Endothelial cell of umbilical vein (primary cell): Measurements from ENCODE around the gene MYO15A. TPM values are rescaled to one million over a fixed set of nuclear protein-coding genes. Genes with fewer than 3 reads are reported as not detected.

Experiments used
- BruUV-seq: library from RNA; stranded (reverse); fragments of 400-500 nt; replicated peaks from 2 replicates; lab custom pipeline; 2021; lab: Mats Ljungman, UMichigan
- CTCF ChIA-PET: fragments of 300-600, 350-600 bp; sonication (Branson Sonifier 250); formaldehyde crosslinking; loops from one replicate; lab custom pipeline; 2021; ENCODE audit warnings: antibody characterized with exemption, inconsistent platforms; lab: Charles Lee
- POLR2A ChIA-PET: fragments of 300-600, 350-600 bp; sonication (Branson Sonifier 250); formaldehyde crosslinking; loops from one replicate; lab custom pipeline; 2021; ENCODE audit warnings: antibody characterized with exemption, inconsistent platforms; lab: Charles Lee
- DNase-seq: peaks from one replicate; pipeline ENCODE4 v3.0.0-alpha.2; 2011; ENCODE audit warnings: low read depth, low spot score
- FAIRE-seq: peaks from 2 replicates; lab custom pipeline; 2011; peaks lifted over from hg19 to GRCh38; lab: Jason Lieb, UNC
- H2AFZ ChIP-seq: 2 replicates; pipeline ENCODE4 v1.6.0; 2012; ENCODE audit warnings: low read depth, low read length, control low read depth, inconsistent platforms
- H3K27ac ChIP-seq: 2 replicates; pipeline ENCODE4 v1.5.1; 2011; ENCODE audit warnings: low read depth, mild to moderate bottlenecking, control low read depth, low read length, moderate library complexity; ENCODE audit not compliant: insufficient read depth
- H3K27me3 ChIP-seq, 2 experiments: 2 replicates each; pipeline versions ENCODE4 v1.6.0 to v1.6.1; 2011; ENCODE audit warnings: low read length in 2 of 2, mixed read lengths in 1 of 2; ENCODE audit not compliant: control insufficient read depth in 2 of 2, insufficient read depth in 2 of 2
- H3K36me3 ChIP-seq, 2 experiments: 2 replicates in 1 of 2; 3 replicates in 1 of 2; pipeline ENCODE4 v1.5.1; 2011; ENCODE audit warnings: low read length in 2 of 2, mild to moderate bottlenecking in 1 of 2, moderate library complexity in 1 of 2; ENCODE audit not compliant: control insufficient read depth in 2 of 2, insufficient read depth in 2 of 2; ENCODE audit errors: extremely low read depth in 1 of 2
- H3K4me1 ChIP-seq: 3 replicates; pipeline ENCODE4 v1.5.1; 2011; ENCODE audit warnings: mild to moderate bottlenecking, low read length; ENCODE audit not compliant: control insufficient read depth, insufficient read depth; ENCODE audit errors: extremely low read depth
- H3K4me2 ChIP-seq: 2 replicates; pipeline ENCODE4 v1.6.1; 2011; ENCODE audit warnings: low read length, control low read depth, mixed read lengths; ENCODE audit not compliant: insufficient read depth
- H3K4me3 ChIP-seq, 3 experiments: fragments of 200-600 bp in 1 of 3; sonication (generic), shearing (Covaris generic) in 1 of 3; replicated peaks in 1 of 3; 2 replicates each; pipeline ENCODE4 v1.5.1; 2011 to 2016; ENCODE audit warnings: control low read depth in 3 of 3, low read length in 3 of 3, mild to moderate bottlenecking in 2 of 3, inconsistent platforms in 1 of 3, low read depth in 1 of 3, moderate library complexity in 1 of 3; ENCODE audit not compliant: insufficient read depth in 1 of 3
- H3K79me2 ChIP-seq: 2 replicates; pipeline ENCODE4 v1.6.0; 2012; ENCODE audit warnings: low read length, inconsistent platforms; ENCODE audit not compliant: control insufficient read depth, insufficient read depth
- H3K9ac ChIP-seq: replicated peaks from 2 replicates; pipeline ENCODE3; 2011; ENCODE audit warnings: low read length, control low read depth; ENCODE audit not compliant: insufficient read depth; ENCODE audit errors: extremely low read depth
- H3K9me1 ChIP-seq: replicated peaks from 3 replicates; pipeline ENCODE4 v1.6.0; 2011; ENCODE audit warnings: mild to moderate bottlenecking, low read length; ENCODE audit not compliant: control insufficient read depth, insufficient read depth; ENCODE audit errors: extremely low read depth
- H3K9me3 ChIP-seq: replicated peaks from 2 replicates; pipeline ENCODE4 v1.5.1; 2012; ENCODE audit warnings: low read length, inconsistent platforms; ENCODE audit not compliant: control insufficient read depth, insufficient read depth
- H4K20me1 ChIP-seq: replicated peaks from 2 replicates; pipeline ENCODE3; 2011; ENCODE audit warnings: mild to moderate bottlenecking, low read length; ENCODE audit not compliant: control insufficient read depth, insufficient read depth; ENCODE audit errors: extremely low read depth
- CTCF ChIP-seq, 2 donors: IDR thresholded peaks; 1 replicate in 1 of 2; 2 replicates in 1 of 2; pipeline ENCODE4 v1.5.1; 2011; ENCODE audit warnings: low read length in 2 of 2, mild to moderate bottlenecking in 2 of 2, moderate library complexity in 2 of 2, control low read depth in 1 of 2, inconsistent platforms in 1 of 2, low read depth in 1 of 2; ENCODE audit not compliant: insufficient read depth in 1 of 2; ENCODE audit errors: extremely low read depth in 1 of 2
- EZH2 ChIP-seq: IDR thresholded peaks from 2 replicates; pipeline ENCODE4 v1.6.1; 2012; ENCODE audit warnings: borderline replicate concordance, low read depth, mild to moderate bottlenecking, moderate library complexity, low read length, inconsistent platforms; ENCODE audit not compliant: severe bottlenecking
- MYC ChIP-seq: IDR thresholded peaks from one replicate; pipeline ENCODE4 v1.6.1; 2011; ENCODE audit warnings: mild to moderate bottlenecking, low read depth, low read length
- dilution Hi-C: fragments of 300-500 bp; cut with MboI; formaldehyde crosslinking; loops from one replicate; pipeline ENCODE4 v1.15.0; 2019; ENCODE audit warnings: low sequenced_read_pairs; ENCODE audit not compliant: extremely low pct_ligation_motif_present
- intact Hi-C: fragments of 100-400 bp; cut with micrococcal nuclease; formaldehyde crosslinking; loops from one replicate; pipeline ENCODE4 v1.10.0; 2022
- polyA plus RNA-seq, 4 experiments: library from polyadenylated mRNA; depleted of rRNA in 3 of 4; stranded (reverse) in 3 of 4; unstranded in 1 of 4; fragments of >200 nt; gene quantifications; 2 replicates each; pipeline versions ENCODE4 v1.2.1 to v1.2.3, GENCODE V29; 2011 to 2012; ENCODE audit warnings: missing spikeins in 1 of 4
- total RNA-seq: library from RNA; stranded (reverse); gene quantifications from 2 replicates; pipeline ENCODE4 v1.2.3, GENCODE V29; 2021

Gene MYO15A
- total and polyA plus RNA-seq, 2 donors (not counting 3 experiments of a cell fraction or from before 2014, with no cell fraction given) = 0.46 to 0.82 TPM

GRCh38 chr17:18185391-18185790 lies 76.8 kb downstream of the MYO15A start:
- no peak for FAIRE-seq
- H3K9me1 ChIP-seq = no peaks in the 10 kb centered on the region
- H3K27ac ChIP-seq = peak overlapping the region; percentile 25

More at GRCh38 chr17:18185391-18185790, 76.8 kb downstream of the MYO15A start:
- BruUV-seq = TSS peak; percentile 12
- Histone ChIP-seq H3K36me3 (no peaks in the 10 kb centered on the region), H4K20me1 (no peaks in the 10 kb centered on the region), H3K79me2 (peaks cover 64% of the 10 kb centered on the region), H3K27me3 (no peaks in the 10 kb centered on the region), H3K4me3 (peak overlapping the region; percentile 79 to 94 (median 80)), H3K9me3 (no peaks in the 10 kb centered on the region), H2AFZ (no peak overlapping the region), H3K4me1 (peaks cover 55% of the 10 kb centered on the region), H3K4me2 (peak overlapping the region; percentile 93), H3K9ac (peak overlapping the region; percentile 86)
- TF ChIP-seq EZH2 (no peak), CTCF (IDR thresholded peaks at IDR 0.05; ENCODE audit: extremely low read depth in 1 of 2, insufficient read depth in 1 of 2, low read depth in 1 of 2, low read length in 2 of 2) (no peak), MYC (no peak)
- ChIA-PET POLR2A (interaction anchor here (0.6 kb wide), 1 partner anchor 15 kb away, joined by 4 read pairs; no protein-coding TSS in a partner anchor), CTCF (interaction anchor here (1.3 to 1.8 kb wide), 2 partner anchors 15 to 44 kb away, joined by 4 to 8 read pairs; no protein-coding TSS in a partner anchor)
- intact Hi-C loops = no loop called here
- DNase-seq = peak; percentile 33
- dilution Hi-C loops = no loop called here
